Neural cell (in vitro differentiated cells): Measurements from ENCODE around the gene SHB. TPM values are rescaled to one million over a fixed set of nuclear protein-coding genes. Genes with fewer than 3 reads are reported as not detected.

Experiments used
- H2AFZ ChIP-seq: fragments of 200-600, 300-800 bp; sonication (generic), shearing (Covaris generic); 2 replicates; pipeline ENCODE4 v1.6.0; 2014; ENCODE audit warnings: low read depth, mild to moderate bottlenecking, antibody characterized with exemption, low read length, moderate library complexity
- H3F3A ChIP-seq: fragments of 200-600 bp; shearing (Covaris generic); 2 replicates; pipeline ENCODE4 v1.6.1; 2016; ENCODE audit warnings: mild to moderate bottlenecking, moderate library complexity, mixed read lengths, antibody characterized with exemption, low read length; ENCODE audit not compliant: insufficient read depth, poor library complexity, severe bottlenecking
- H3K27ac ChIP-seq: fragments of 200-600, 300-800 bp; sonication (generic), shearing (Covaris generic); 2 replicates; pipeline ENCODE4 v1.5.1; 2014; ENCODE audit warnings: mild to moderate bottlenecking, low read length, moderate library complexity
- H3K27me3 ChIP-seq: fragments of 300-800, 200-600 bp; sonication (generic), shearing (Covaris generic); 2 replicates; pipeline ENCODE4 v1.6.0; 2014; ENCODE audit warnings: mild to moderate bottlenecking, low read depth, low read length, moderate library complexity; ENCODE audit not compliant: insufficient read depth
- H3K36me3 ChIP-seq: fragments of 300-800, 200-600 bp; sonication (generic), shearing (Covaris generic); 2 replicates; pipeline ENCODE4 v1.5.1; 2014; ENCODE audit warnings: mild to moderate bottlenecking, antibody characterized with exemption, low read length, moderate library complexity; ENCODE audit not compliant: insufficient read depth
- H3K4me2 ChIP-seq: fragments of 300-800, 200-600 bp; sonication (generic), shearing (Covaris generic); 2 replicates; pipeline ENCODE4 v1.6.0; 2014; ENCODE audit warnings: mild to moderate bottlenecking, low read length
- H3K4me3 ChIP-seq: fragments of 300-800, 200-600 bp; sonication (generic), shearing (Covaris generic); 2 replicates; pipeline ENCODE4 v1.5.1; 2014; ENCODE audit warnings: mild to moderate bottlenecking, low read length, moderate library complexity
- H3K79me2 ChIP-seq: fragments of 200-600 bp; shearing (Covaris generic); replicated peaks from 2 replicates; pipeline ENCODE4 v1.6.0; 2014; ENCODE audit warnings: mild to moderate bottlenecking, low read length, moderate library complexity; ENCODE audit not compliant: insufficient read depth
- H3K9ac ChIP-seq: fragments of 300-800, 200-600 bp; sonication (generic), shearing (Covaris generic); 2 replicates; pipeline ENCODE4 v1.6.1; 2016; ENCODE audit warnings: mild to moderate bottlenecking, low read length, mixed read lengths
- H3K9me2 ChIP-seq: fragments of 200-600 bp; shearing (Covaris generic); 2 replicates; pipeline ENCODE4 v1.6.1; 2016; ENCODE audit warnings: mild to moderate bottlenecking, low read length, mixed read lengths; ENCODE audit not compliant: insufficient read depth
- H3K9me3 ChIP-seq: fragments of 200-600, 300-800 bp; sonication (generic), shearing (Covaris generic); 2 replicates; pipeline ENCODE4 v1.6.1; 2016; ENCODE audit warnings: mild to moderate bottlenecking, mixed run types, low read length, moderate library complexity, mixed read lengths
- H4K20me1 ChIP-seq: fragments of 200-600 bp; shearing (Covaris generic); 2 replicates; pipeline ENCODE4 v1.6.1; 2016; ENCODE audit warnings: mild to moderate bottlenecking, mixed run types; ENCODE audit not compliant: insufficient read depth
- EP300 ChIP-seq: fragments of 450-650 bp; conservative IDR thresholded peaks from 2 replicates; pipeline ENCODE4 v1.6.1; 2014; ENCODE audit warnings: antibody characterized with exemption, mild to moderate bottlenecking, moderate library complexity; ENCODE audit not compliant: poor library complexity, severe bottlenecking
- EZH2 ChIP-seq: fragments of 200-600, 300-800 bp; shearing (Covaris generic), sonication (generic); IDR thresholded peaks from 2 replicates; pipeline ENCODE4 v1.6.1; 2014; ENCODE audit warnings: antibody characterized with exemption, low read length, borderline replicate concordance, mild to moderate bottlenecking; ENCODE audit not compliant: insufficient read depth, poor library complexity, severe bottlenecking
- MXI1 ChIP-seq: fragments of 450-650 bp; conservative IDR thresholded peaks from 2 replicates; pipeline ENCODE4 v1.6.1; 2014; ENCODE audit warnings: antibody characterized with exemption, mild to moderate bottlenecking; ENCODE audit not compliant: poor library complexity, severe bottlenecking
- POLR2AphosphoS5 ChIP-seq: IDR thresholded peaks from 2 replicates; pipeline ENCODE4 v1.6.1; 2012
- RAD21 ChIP-seq: fragments of 450-650 bp; conservative IDR thresholded peaks from 2 replicates; pipeline ENCODE4 v1.6.1; 2014; ENCODE audit warnings: antibody characterized with exemption, mild to moderate bottlenecking, moderate library complexity
- SMC3 ChIP-seq: fragments of 450-650 bp; conservative IDR thresholded peaks from 2 replicates; pipeline ENCODE4 v1.6.1; 2014; ENCODE audit warnings: antibody characterized with exemption, mild to moderate bottlenecking, moderate library complexity; ENCODE audit not compliant: poor library complexity
- TAF1 ChIP-seq: IDR thresholded peaks from 2 replicates; pipeline ENCODE4 v1.6.1; 2012; ENCODE audit warnings: low read depth
- polyA plus RNA-seq: library from polyadenylated mRNA; depleted of rRNA; stranded (reverse); fragments of >200 nt; gene quantifications from 2 replicates; pipeline ENCODE4 v1.2.3, GENCODE V29; 2014
- TF ChIP-seq, protein P1 (sequence below): fragments of 450-650 bp; IDR thresholded peaks from 2 replicates; pipeline ENCODE4 v1.5.1; 2014; ENCODE audit warnings: antibody characterized with exemption, mild to moderate bottlenecking, moderate library complexity; ENCODE audit not compliant: poor library complexity, severe bottlenecking
- TF ChIP-seq, protein P2 (sequence below): IDR thresholded peaks from 2 replicates; pipeline ENCODE4 v1.6.1; 2012; ENCODE audit warnings: borderline replicate concordance

SHB gene
- polyA plus RNA-seq, 1 donor from 2014 or later: 17.5 TPM

DNA sequence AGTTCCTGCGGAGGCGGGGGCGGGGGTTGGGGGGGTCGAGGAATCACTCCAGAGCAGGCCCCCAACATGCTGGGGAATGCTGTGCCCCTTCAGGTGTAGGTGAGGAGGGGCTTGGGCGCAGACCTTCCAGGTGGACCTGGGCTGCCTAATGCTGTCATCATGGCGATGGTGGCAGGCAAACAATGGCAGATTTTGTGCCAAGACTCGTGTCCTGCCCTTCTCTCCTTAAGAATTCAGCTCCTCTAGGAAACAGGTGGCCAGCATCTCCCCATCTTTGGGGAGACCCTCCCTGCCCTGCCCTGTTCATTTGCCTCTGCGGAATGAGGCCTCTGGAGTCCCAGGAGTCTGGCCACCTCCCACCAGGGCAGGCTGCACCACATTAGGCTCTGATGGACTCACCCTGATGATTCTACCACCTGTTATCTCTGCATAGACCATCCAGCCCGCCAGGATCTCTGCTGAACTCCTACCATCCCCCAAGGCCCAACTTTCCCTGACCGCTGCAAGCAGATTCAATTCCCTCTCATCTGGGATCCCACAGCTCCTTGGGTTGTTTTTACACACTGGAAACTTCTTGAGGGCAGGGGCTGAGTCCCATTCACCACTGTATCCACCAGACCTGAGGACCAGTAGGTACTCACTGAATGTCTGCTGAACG, 154.2 kb downstream of the SHB start:
- H4K20me1 ChIP-seq: no peaks in the 10 kb centered on the region
- no peaks in the 10 kb centered on the region for H3K36me3 ChIP-seq
- H3K9me3 ChIP-seq: no peaks in the 10 kb centered on the region
- H3K79me2 ChIP-seq: no peaks in the 10 kb centered on the region
- H3K27ac ChIP-seq: no peak overlapping the region
- no peaks in the 10 kb centered on the region for H3K9me2 ChIP-seq
- H3F3A ChIP-seq: no peaks in the 10 kb centered on the region
- TF ChIP-seq EP300 (no peak), POLR2AphosphoS5 (no peak), SMC3 (no peak), TAF1 (no peak)
- no peak overlapping the region for H3K4me2 ChIP-seq
- no peak overlapping the region for H3K9ac ChIP-seq
- H3K27me3 ChIP-seq: no peaks in the 10 kb centered on the region
- H3K4me3 ChIP-seq: no peak overlapping the region
- no peak overlapping the region for H2AFZ ChIP-seq

DNA sequence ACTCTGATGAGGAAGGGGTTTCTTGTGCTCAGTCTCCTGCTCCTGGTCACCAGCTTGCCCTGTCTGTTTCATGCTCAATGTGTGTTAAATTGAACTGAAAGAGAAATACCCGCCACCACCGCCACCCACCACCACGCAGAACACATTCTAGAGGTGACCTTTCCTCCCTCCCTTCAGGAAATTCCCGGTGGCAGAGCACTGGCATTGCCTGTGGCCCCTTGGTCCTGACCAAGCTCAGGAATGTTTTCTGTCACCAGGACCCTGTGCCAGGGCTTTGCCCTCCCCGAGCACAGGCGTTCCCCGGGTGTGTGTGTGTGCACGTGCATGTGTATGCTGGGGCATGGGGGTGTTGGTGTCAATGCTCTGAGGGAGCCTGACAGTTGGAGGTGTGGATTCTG, 154.9 kb downstream of the SHB start:
- Histone ChIP-seq H3K36me3 (no peaks in the 10 kb centered on the region), H3K79me2 (no peaks in the 10 kb centered on the region), H3K27me3 (no peaks in the 10 kb centered on the region), H3K9me3 (no peaks in the 10 kb centered on the region), H3K9ac (no peak overlapping the region), H3K27ac (no peak overlapping the region), H4K20me1 (no peaks in the 10 kb centered on the region), H3F3A (no peaks in the 10 kb centered on the region), H3K4me2 (no peak overlapping the region), H3K9me2 (no peaks in the 10 kb centered on the region), H2AFZ (no peak overlapping the region), H3K4me3 (no peak overlapping the region)
- TF ChIP-seq EZH2 (no peak), SMC3 (no peak), POLR2AphosphoS5 (no peak), MXI1 (no peak)
- TF ChIP-seq, protein P1, sequence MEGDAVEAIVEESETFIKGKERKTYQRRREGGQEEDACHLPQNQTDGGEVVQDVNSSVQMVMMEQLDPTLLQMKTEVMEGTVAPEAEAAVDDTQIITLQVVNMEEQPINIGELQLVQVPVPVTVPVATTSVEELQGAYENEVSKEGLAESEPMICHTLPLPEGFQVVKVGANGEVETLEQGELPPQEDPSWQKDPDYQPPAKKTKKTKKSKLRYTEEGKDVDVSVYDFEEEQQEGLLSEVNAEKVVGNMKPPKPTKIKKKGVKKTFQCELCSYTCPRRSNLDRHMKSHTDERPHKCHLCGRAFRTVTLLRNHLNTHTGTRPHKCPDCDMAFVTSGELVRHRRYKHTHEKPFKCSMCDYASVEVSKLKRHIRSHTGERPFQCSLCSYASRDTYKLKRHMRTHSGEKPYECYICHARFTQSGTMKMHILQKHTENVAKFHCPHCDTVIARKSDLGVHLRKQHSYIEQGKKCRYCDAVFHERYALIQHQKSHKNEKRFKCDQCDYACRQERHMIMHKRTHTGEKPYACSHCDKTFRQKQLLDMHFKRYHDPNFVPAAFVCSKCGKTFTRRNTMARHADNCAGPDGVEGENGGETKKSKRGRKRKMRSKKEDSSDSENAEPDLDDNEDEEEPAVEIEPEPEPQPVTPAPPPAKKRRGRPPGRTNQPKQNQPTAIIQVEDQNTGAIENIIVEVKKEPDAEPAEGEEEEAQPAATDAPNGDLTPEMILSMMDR: no peak

DNA sequence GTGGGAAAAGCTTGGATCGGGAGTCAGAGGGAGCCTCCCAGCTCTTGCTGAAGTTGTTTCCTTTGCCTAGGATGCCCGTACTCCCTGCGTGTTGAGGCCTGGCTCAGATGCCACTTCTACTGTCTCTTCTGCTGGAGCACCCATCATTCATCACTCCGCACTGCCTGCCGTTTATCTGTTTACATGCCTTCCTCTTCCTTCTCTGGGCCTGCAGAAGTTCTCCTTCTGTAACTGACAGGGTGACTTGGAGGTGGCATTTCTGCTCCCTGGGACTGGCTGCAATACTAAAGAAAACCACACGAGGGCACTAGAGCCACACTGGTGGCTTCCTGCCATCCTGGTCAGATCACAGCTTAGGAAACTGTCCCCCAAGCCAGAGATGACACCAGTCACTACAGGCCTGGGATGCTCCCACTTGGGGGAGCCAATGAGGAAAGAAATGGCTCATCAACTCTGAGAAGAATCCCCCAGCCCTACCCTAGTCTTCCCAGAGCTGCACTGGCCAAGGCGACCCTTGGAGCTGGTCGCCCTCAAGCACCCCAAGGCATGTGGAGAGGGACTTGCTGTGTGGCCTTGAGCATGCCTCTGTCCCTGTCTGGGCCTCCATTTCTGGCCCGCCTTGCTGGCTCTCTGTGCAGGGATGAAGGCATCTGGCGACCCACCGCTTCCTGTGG, 155.4 kb downstream of the SHB start:
- Histone ChIP-seq H3K27me3 (no peaks in the 10 kb centered on the region), H3K27ac (no peak overlapping the region), H3K9me3 (no peaks in the 10 kb centered on the region), H3K79me2 (no peaks in the 10 kb centered on the region), H4K20me1 (no peaks in the 10 kb centered on the region), H2AFZ (no peak overlapping the region), H3K36me3 (no peaks in the 10 kb centered on the region), H3K4me3 (no peak overlapping the region), H3F3A (no peaks in the 10 kb centered on the region), H3K9ac (no peak overlapping the region), H3K9me2 (no peaks in the 10 kb centered on the region), H3K4me2 (no peak overlapping the region)
- TF ChIP-seq POLR2AphosphoS5 (peak; percentile 6), RAD21 (peak; percentile 100), TAF1 (no peak), EZH2 (no peak), EP300 (peak; percentile 44), MXI1 (peak; percentile 51), SMC3 (peak; percentile 100)
- TF ChIP-seq, protein P2, sequence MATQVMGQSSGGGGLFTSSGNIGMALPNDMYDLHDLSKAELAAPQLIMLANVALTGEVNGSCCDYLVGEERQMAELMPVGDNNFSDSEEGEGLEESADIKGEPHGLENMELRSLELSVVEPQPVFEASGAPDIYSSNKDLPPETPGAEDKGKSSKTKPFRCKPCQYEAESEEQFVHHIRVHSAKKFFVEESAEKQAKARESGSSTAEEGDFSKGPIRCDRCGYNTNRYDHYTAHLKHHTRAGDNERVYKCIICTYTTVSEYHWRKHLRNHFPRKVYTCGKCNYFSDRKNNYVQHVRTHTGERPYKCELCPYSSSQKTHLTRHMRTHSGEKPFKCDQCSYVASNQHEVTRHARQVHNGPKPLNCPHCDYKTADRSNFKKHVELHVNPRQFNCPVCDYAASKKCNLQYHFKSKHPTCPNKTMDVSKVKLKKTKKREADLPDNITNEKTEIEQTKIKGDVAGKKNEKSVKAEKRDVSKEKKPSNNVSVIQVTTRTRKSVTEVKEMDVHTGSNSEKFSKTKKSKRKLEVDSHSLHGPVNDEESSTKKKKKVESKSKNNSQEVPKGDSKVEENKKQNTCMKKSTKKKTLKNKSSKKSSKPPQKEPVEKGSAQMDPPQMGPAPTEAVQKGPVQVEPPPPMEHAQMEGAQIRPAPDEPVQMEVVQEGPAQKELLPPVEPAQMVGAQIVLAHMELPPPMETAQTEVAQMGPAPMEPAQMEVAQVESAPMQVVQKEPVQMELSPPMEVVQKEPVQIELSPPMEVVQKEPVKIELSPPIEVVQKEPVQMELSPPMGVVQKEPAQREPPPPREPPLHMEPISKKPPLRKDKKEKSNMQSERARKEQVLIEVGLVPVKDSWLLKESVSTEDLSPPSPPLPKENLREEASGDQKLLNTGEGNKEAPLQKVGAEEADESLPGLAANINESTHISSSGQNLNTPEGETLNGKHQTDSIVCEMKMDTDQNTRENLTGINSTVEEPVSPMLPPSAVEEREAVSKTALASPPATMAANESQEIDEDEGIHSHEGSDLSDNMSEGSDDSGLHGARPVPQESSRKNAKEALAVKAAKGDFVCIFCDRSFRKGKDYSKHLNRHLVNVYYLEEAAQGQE: no peak
- TF ChIP-seq, protein P1: peak; percentile 99
